GM23338 (cell line): ENCODE results near the gene NOX5. TPM values are rescaled to one million over a fixed set of nuclear protein-coding genes. Genes with fewer than 3 reads are reported as not detected.

Experiments
- ATAC-seq: fragments of 200-7000 bp; cut with Tn5 transposase; 3 replicates; pipeline ENCODE4 v1.9.1; 2020
- DNase-seq: peaks from one replicate; pipeline ENCODE4 v3.0.0-alpha.2; 2015; ENCODE audit warnings: low spot score
- H2AFZ ChIP-seq: fragments of 200-600 bp; sonication (generic); 2 replicates; pipeline ENCODE4 v1.8.0; 2016; ENCODE audit warnings: antibody characterized with exemption, mild to moderate bottlenecking, moderate library complexity
- H3F3A ChIP-seq: fragments of 200-600 bp; sonication (generic); replicated peaks from 2 replicates; pipeline ENCODE4 v1.8.0; 2017; ENCODE audit warnings: antibody characterized with exemption, mixed run types, low read depth
- H3K27ac ChIP-seq: fragments of 200-600 bp; sonication (generic); 2 replicates; pipeline ENCODE4 v1.6.1; 2016; ENCODE audit warnings: low read depth
- H3K27me3 ChIP-seq: fragments of 200-600 bp; sonication (generic); 2 replicates; pipeline ENCODE4 v1.8.0; 2016; ENCODE audit warnings: mild to moderate bottlenecking, mixed run types, moderate library complexity; ENCODE audit not compliant: insufficient read depth
- H3K36me3 ChIP-seq: fragments of 200-600 bp; sonication (generic); 2 replicates; pipeline ENCODE4 v1.8.0; 2016; ENCODE audit warnings: mild to moderate bottlenecking; ENCODE audit not compliant: insufficient read depth
- H3K4me1 ChIP-seq: fragments of 200-600 bp; sonication (generic); 2 replicates; pipeline ENCODE4 v1.8.0; 2016; ENCODE audit warnings: mild to moderate bottlenecking, moderate library complexity; ENCODE audit not compliant: insufficient read depth
- H3K4me2 ChIP-seq: fragments of 200-600 bp; sonication (generic); 2 replicates; pipeline ENCODE4 v1.7.1; 2017; ENCODE audit warnings: mixed run types
- H3K4me3 ChIP-seq: fragments of 200-600 bp; sonication (generic); 2 replicates; pipeline ENCODE4 v1.6.1; 2016; ENCODE audit warnings: mixed run types
- H3K79me2 ChIP-seq: fragments of 200-600 bp; sonication (generic); replicated peaks from 2 replicates; pipeline ENCODE4 v1.8.0; 2017; ENCODE audit warnings: mild to moderate bottlenecking; ENCODE audit not compliant: insufficient read depth
- H3K9me2 ChIP-seq: fragments of 200-600 bp; sonication (generic); 2 replicates; pipeline ENCODE4 v1.8.0; 2017; ENCODE audit not compliant: insufficient read depth
- H4K20me1 ChIP-seq: fragments of 200-600 bp; sonication (generic); replicated peaks from 2 replicates; pipeline ENCODE4 v1.8.0; 2017; ENCODE audit warnings: mild to moderate bottlenecking; ENCODE audit not compliant: insufficient read depth
- H3K27ac Mint-ChIP-seq: 2 replicates; pipeline ENCODE4 v1.8.0; 2020; ENCODE audit warnings: inconsistent platforms, mild to moderate bottlenecking, moderate library complexity, mixed read lengths
- H3K27me3 Mint-ChIP-seq: 3 replicates; pipeline ENCODE4 v1.8.0; 2022; ENCODE audit warnings: low read depth, mild to moderate bottlenecking, moderate library complexity, mixed read lengths, inconsistent platforms; ENCODE audit not compliant: insufficient read depth, poor library complexity
- H3K36me3 Mint-ChIP-seq: 3 replicates; pipeline ENCODE4 v1.8.0; 2021; ENCODE audit warnings: low read depth, mild to moderate bottlenecking, inconsistent platforms, moderate library complexity, mixed read lengths
- H3K4me1 Mint-ChIP-seq: 3 replicates; pipeline ENCODE4 v1.8.0; 2020; ENCODE audit warnings: mild to moderate bottlenecking, inconsistent platforms, mixed read lengths
- H3K4me3 Mint-ChIP-seq: 3 replicates; pipeline ENCODE4 v1.8.0; 2021; ENCODE audit warnings: moderate library complexity, mild to moderate bottlenecking, inconsistent platforms, mixed read lengths
- H3K9me3 Mint-ChIP-seq: 3 replicates; pipeline ENCODE4 v1.8.0; 2020; ENCODE audit warnings: moderate library complexity, mild to moderate bottlenecking, inconsistent platforms, mixed read lengths
- ETS1 ChIP-seq: IDR thresholded peaks from 2 replicates; pipeline ENCODE4 v1.6.1; 2016; ENCODE audit warnings: antibody characterized with exemption
- EZH2 ChIP-seq: fragments of 200-600 bp; sonication (generic); IDR thresholded peaks from one replicate; pipeline ENCODE4 v1.8.0; 2017; ENCODE audit warnings: antibody characterized with exemption, mild to moderate bottlenecking, low read depth; ENCODE audit not compliant: unreplicated experiment
- EZH2phosphoT487 ChIP-seq: fragments of 200-600 bp; sonication (generic); IDR thresholded peaks from one replicate; pipeline ENCODE4 v1.8.1; 2018; ENCODE audit warnings: antibody characterized with exemption; ENCODE audit not compliant: unreplicated experiment
- JUNB ChIP-seq: IDR thresholded peaks from one replicate; pipeline ENCODE4 v1.6.1; 2016; ENCODE audit warnings: antibody characterized with exemption; ENCODE audit not compliant: unreplicated experiment
- NANOG ChIP-seq: IDR thresholded peaks from 2 replicates; pipeline ENCODE4 v1.6.1; 2016; ENCODE audit warnings: antibody characterized with exemption, borderline replicate concordance
- POLR2AphosphoS5 ChIP-seq: IDR thresholded peaks from 2 replicates; pipeline ENCODE4 v1.6.1; 2016; ENCODE audit warnings: antibody characterized with exemption, low read depth
- STAT1 ChIP-seq: IDR thresholded peaks from one replicate; pipeline ENCODE4 v1.6.1; 2016; ENCODE audit warnings: antibody characterized with exemption; ENCODE audit not compliant: unreplicated experiment
- ZNF114 ChIP-seq: fragments of 250-450 bp; sonication (Bioruptor Pico); IDR thresholded peaks from 2 replicates; pipeline ENCODE4 v1.5.0; 2020; ENCODE audit warnings: mild to moderate bottlenecking, moderate library complexity
- ZNF331 ChIP-seq: fragments of 250-450 bp; sonication (Bioruptor Pico); IDR thresholded peaks from 2 replicates; pipeline ENCODE4 v1.5.0; 2020; ENCODE audit warnings: low read depth, mild to moderate bottlenecking, moderate library complexity
- long read RNA-seq: library from polyadenylated mRNA; unstranded; transcript quantifications from one replicate; pipeline ENCODE4 v2.0.0, GENCODE V29; 2020; ENCODE audit not compliant: unreplicated experiment
- polyA plus RNA-seq: library from polyadenylated mRNA; unstranded; fragments of >200 nt; fragmentation: Nextera tagmentation; extraction: Ambion mirVana; gene quantifications from 2 replicates; pipeline ENCODE4 v1.2.1, GENCODE V29; 2016
- total RNA-seq: library from RNA; depleted of rRNA; stranded (reverse); fragments of >200 nt; shearing (Covaris generic); gene quantifications from 2 replicates; pipeline ENCODE4 v1.2.3, GENCODE V29; 2014; rRNA removed
- TF ChIP-seq, protein P1 (sequence below), 2 experiments: fragments of 200-600 bp in 1 of 2; sonication (generic) in 1 of 2; conservative IDR thresholded peaks; 2 replicates each; pipeline versions ENCODE4 v1.5.1 to v1.6.1; 2016 to 2017; ENCODE audit warnings: antibody characterized with exemption in 2 of 2, low read depth in 2 of 2, mild to moderate bottlenecking in 2 of 2, moderate library complexity in 1 of 2
- TF ChIP-seq, protein P2 (sequence below): fragments of 250-450 bp; sonication (Bioruptor Pico); IDR thresholded peaks from 2 replicates; pipeline ENCODE4 v1.5.0; 2020; ENCODE audit warnings: mild to moderate bottlenecking, moderate library complexity
- TF ChIP-seq, protein P3 (sequence below): IDR thresholded peaks from one replicate; pipeline ENCODE4 v1.6.1; 2018; ENCODE audit warnings: antibody characterized with exemption; ENCODE audit not compliant: unreplicated experiment

The NOX5 gene, protein sequence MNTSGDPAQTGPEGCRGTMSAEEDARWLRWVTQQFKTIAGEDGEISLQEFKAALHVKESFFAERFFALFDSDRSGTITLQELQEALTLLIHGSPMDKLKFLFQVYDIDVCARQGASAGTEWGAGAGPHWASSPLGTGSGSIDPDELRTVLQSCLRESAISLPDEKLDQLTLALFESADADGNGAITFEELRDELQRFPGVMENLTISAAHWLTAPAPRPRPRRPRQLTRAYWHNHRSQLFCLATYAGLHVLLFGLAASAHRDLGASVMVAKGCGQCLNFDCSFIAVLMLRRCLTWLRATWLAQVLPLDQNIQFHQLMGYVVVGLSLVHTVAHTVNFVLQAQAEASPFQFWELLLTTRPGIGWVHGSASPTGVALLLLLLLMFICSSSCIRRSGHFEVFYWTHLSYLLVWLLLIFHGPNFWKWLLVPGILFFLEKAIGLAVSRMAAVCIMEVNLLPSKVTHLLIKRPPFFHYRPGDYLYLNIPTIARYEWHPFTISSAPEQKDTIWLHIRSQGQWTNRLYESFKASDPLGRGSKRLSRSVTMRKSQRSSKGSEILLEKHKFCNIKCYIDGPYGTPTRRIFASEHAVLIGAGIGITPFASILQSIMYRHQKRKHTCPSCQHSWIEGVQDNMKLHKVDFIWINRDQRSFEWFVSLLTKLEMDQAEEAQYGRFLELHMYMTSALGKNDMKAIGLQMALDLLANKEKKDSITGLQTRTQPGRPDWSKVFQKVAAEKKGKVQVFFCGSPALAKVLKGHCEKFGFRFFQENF
- 0.03 TPM in 1 of 2 replicates, not detected in the other for total RNA-seq
- polyA plus RNA-seq, result not detected in 2 replicates
- long read RNA-seq, result 0 reads

DNA sequence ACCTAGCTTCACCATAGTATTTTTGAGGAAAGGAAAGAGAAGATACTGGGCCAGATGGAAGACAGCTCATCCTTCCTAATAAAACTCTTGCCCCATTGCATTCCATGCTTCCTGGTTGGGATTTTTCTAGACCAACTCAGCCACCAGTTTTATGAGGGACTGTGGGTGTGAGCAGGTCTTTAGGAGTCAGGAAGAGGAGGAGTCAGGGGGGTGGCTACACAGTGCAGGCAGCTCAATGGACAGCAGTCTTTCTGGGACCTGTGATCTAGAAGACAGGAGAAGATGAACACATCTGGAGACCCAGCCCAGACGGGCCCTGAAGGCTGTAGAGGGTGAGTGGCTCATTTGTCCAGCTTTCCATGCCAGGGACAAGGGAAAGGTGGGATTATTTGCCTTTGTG lies at the start of gene NOX5:
TSS of gene NOX5 (plus strand) at position 242 of the 400 bp plus-strand sequence. CDS start at position 283, 41 bp downstream.
- Mint-ChIP-seq H3K4me1 (peaks cover 10% of the 10 kb centered on the region), H3K27ac (no peak within 1 kb of the TSS), H3K9me3 (peaks cover 2% of the 10 kb centered on the region), H3K27me3 (peaks cover 3% of the 10 kb centered on the region), H3K36me3 (no peaks in the 10 kb centered on the region), H3K4me3 (no peak within 1 kb of the TSS)
- no peaks in the 10 kb centered on the region for H3K79me2 ChIP-seq
- no peaks in the 10 kb centered on the region for H3K27me3 ChIP-seq
- no peaks in the 10 kb centered on the region for H4K20me1 ChIP-seq
- no peak within 1 kb of the TSS for H3K27ac ChIP-seq
- H2AFZ ChIP-seq, result peak within 1 kb of the TSS; percentile 63; the same call in 1 of the 2 replicates
- DNase-seq (no peak), ATAC-seq (no peak)
- H3K36me3 ChIP-seq, result no peaks in the 10 kb centered on the region
- no peaks in the 10 kb centered on the region for H3K9me2 ChIP-seq
- H3K4me3 ChIP-seq, result no peak within 1 kb of the TSS
- H3F3A ChIP-seq, result no peaks in the 10 kb centered on the region
- H3K4me1 ChIP-seq, result peaks cover 4% of the 10 kb centered on the region; the same call in 1 of the 2 replicates
- no peak within 1 kb of the TSS for H3K4me2 ChIP-seq
- TF ChIP-seq, protein P1, sequence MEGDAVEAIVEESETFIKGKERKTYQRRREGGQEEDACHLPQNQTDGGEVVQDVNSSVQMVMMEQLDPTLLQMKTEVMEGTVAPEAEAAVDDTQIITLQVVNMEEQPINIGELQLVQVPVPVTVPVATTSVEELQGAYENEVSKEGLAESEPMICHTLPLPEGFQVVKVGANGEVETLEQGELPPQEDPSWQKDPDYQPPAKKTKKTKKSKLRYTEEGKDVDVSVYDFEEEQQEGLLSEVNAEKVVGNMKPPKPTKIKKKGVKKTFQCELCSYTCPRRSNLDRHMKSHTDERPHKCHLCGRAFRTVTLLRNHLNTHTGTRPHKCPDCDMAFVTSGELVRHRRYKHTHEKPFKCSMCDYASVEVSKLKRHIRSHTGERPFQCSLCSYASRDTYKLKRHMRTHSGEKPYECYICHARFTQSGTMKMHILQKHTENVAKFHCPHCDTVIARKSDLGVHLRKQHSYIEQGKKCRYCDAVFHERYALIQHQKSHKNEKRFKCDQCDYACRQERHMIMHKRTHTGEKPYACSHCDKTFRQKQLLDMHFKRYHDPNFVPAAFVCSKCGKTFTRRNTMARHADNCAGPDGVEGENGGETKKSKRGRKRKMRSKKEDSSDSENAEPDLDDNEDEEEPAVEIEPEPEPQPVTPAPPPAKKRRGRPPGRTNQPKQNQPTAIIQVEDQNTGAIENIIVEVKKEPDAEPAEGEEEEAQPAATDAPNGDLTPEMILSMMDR (conservative IDR thresholded peaks at IDR 0.05; ENCODE audit: low read depth in 2 of 2), result no peak
- no peak for TF ChIP-seq STAT1
- TF ChIP-seq, protein P2, sequence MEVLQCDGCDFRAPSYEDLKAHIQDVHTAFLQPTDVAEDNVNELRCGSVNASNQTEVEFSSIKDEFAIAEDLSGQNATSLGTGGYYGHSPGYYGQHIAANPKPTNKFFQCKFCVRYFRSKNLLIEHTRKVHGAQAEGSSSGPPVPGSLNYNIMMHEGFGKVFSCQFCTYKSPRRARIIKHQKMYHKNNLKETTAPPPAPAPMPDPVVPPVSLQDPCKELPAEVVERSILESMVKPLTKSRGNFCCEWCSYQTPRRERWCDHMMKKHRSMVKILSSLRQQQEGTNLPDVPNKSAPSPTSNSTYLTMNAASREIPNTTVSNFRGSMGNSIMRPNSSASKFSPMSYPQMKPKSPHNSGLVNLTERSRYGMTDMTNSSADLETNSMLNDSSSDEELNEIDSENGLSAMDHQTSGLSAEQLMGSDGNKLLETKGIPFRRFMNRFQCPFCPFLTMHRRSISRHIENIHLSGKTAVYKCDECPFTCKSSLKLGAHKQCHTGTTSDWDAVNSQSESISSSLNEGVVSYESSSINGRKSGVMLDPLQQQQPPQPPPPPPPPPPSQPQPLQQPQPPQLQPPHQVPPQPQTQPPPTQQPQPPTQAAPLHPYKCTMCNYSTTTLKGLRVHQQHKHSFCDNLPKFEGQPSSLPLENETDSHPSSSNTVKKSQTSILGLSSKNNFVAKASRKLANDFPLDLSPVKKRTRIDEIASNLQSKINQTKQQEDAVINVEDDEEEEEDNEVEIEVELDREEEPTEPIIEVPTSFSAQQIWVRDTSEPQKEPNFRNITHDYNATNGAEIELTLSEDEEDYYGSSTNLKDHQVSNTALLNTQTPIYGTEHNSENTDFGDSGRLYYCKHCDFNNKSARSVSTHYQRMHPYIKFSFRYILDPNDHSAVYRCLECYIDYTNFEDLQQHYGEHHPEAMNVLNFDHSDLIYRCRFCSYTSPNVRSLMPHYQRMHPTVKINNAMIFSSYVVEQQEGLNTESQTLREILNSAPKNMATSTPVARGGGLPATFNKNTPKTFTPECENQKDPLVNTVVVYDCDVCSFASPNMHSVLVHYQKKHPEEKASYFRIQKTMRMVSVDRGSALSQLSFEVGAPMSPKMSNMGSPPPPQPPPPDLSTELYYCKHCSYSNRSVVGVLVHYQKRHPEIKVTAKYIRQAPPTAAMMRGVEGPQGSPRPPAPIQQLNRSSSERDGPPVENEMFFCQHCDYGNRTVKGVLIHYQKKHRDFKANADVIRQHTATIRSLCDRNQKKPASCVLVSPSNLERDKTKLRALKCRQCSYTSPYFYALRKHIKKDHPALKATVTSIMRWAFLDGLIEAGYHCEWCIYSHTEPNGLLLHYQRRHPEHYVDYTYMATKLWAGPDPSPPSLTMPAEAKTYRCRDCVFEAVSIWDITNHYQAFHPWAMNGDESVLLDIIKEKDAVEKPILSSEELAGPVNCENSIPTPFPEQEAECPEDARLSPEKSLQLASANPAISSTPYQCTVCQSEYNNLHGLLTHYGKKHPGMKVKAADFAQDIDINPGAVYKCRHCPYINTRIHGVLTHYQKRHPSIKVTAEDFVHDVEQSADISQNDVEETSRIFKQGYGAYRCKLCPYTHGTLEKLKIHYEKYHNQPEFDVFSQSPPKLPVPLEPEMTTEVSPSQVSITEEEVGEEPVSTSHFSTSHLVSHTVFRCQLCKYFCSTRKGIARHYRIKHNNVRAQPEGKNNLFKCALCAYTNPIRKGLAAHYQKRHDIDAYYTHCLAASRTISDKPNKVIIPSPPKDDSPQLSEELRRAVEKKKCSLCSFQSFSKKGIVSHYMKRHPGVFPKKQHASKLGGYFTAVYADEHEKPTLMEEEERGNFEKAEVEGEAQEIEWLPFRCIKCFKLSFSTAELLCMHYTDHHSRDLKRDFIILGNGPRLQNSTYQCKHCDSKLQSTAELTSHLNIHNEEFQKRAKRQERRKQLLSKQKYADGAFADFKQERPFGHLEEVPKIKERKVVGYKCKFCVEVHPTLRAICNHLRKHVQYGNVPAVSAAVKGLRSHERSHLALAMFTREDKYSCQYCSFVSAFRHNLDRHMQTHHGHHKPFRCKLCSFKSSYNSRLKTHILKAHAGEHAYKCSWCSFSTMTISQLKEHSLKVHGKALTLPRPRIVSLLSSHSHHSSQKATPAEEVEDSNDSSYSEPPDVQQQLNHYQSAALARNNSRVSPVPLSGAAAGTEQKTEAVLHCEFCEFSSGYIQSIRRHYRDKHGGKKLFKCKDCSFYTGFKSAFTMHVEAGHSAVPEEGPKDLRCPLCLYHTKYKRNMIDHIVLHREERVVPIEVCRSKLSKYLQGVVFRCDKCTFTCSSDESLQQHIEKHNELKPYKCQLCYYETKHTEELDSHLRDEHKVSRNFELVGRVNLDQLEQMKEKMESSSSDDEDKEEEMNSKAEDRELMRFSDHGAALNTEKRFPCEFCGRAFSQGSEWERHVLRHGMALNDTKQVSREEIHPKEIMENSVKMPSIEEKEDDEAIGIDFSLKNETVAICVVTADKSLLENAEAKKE, result no peak
- no peak for TF ChIP-seq JUNB
- no peak for TF ChIP-seq ETS1
- TF ChIP-seq, protein P3, sequence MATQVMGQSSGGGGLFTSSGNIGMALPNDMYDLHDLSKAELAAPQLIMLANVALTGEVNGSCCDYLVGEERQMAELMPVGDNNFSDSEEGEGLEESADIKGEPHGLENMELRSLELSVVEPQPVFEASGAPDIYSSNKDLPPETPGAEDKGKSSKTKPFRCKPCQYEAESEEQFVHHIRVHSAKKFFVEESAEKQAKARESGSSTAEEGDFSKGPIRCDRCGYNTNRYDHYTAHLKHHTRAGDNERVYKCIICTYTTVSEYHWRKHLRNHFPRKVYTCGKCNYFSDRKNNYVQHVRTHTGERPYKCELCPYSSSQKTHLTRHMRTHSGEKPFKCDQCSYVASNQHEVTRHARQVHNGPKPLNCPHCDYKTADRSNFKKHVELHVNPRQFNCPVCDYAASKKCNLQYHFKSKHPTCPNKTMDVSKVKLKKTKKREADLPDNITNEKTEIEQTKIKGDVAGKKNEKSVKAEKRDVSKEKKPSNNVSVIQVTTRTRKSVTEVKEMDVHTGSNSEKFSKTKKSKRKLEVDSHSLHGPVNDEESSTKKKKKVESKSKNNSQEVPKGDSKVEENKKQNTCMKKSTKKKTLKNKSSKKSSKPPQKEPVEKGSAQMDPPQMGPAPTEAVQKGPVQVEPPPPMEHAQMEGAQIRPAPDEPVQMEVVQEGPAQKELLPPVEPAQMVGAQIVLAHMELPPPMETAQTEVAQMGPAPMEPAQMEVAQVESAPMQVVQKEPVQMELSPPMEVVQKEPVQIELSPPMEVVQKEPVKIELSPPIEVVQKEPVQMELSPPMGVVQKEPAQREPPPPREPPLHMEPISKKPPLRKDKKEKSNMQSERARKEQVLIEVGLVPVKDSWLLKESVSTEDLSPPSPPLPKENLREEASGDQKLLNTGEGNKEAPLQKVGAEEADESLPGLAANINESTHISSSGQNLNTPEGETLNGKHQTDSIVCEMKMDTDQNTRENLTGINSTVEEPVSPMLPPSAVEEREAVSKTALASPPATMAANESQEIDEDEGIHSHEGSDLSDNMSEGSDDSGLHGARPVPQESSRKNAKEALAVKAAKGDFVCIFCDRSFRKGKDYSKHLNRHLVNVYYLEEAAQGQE, result no peak
- no peak for TF ChIP-seq EZH2phosphoT487
- TF ChIP-seq ZNF331, result no peak
- no peak for TF ChIP-seq NANOG
- TF ChIP-seq ZNF114 (CRISPR knock-in tag), result no peak
- TF ChIP-seq POLR2AphosphoS5, result no peak
- TF ChIP-seq EZH2, result no peak
